Measurements from ENCODE around the gene SLC22A2. TPM values are rescaled to one million over a fixed set of nuclear protein-coding genes. Genes with fewer than 3 reads are reported as not detected.

The SLC22A2 gene
- total and polyA plus RNA-seq, 2 donors (not counting 3 experiments of a cell fraction or from before 2014, with no cell fraction given) = not detected

DNA sequence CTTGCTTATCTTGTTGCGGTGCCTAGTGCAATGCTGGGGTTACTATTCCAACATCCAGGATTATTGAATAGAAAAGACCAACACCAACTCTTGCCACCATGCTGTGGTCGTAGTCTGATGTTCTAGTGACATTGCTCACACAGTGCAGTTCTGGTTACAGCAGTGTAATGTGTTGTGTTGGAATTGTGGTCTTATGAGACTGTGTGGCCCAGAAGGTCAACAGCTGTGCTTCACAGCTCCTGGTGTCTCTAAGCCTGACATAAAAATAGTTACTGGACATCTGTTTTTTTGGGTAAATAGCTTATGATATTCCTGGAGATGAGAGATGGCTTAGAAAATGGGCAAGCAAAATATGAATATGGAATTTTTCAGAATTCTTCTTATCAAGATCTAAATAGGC is 57.6 kb downstream of the SLC22A2 start:
- intact Hi-C loops (cut with micrococcal nuclease) = no loop called here

More for the DNA sequence above, 57.6 kb downstream of the SLC22A2 start:
- DNase-seq (ENCODE audit: low read depth, low spot score) (no peak), FAIRE-seq (no peak)
- Histone ChIP-seq H3K9me3 (replicated peaks; ENCODE audit: control insufficient read depth, insufficient read depth, low read length) (peaks cover 6% of the 10 kb centered on the region), H3K27ac (ENCODE audit: insufficient read depth, low read depth, low read length) (no peak overlapping the region), H4K20me1 (replicated peaks; ENCODE audit: control insufficient read depth, extremely low read depth, insufficient read depth, low read length) (no peaks in the 10 kb centered on the region), H3K4me1 (ENCODE audit: control insufficient read depth, extremely low read depth, insufficient read depth, low read length) (no peaks in the 10 kb centered on the region), H3K36me3 (ENCODE audit: control insufficient read depth in 2 of 2, extremely low read depth in 1 of 2, insufficient read depth in 2 of 2, low read length in 2 of 2) (no peaks in the 10 kb centered on the region), H3K4me3 (replicated peaks in 1 of 3; ENCODE audit: insufficient read depth in 1 of 3, low read depth in 1 of 3, low read length in 3 of 3) (no peak overlapping the region), H3K27me3 (ENCODE audit: control insufficient read depth in 2 of 2, insufficient read depth in 2 of 2, low read length in 2 of 2) (no peaks in the 10 kb centered on the region), H3K79me2 (ENCODE audit: control insufficient read depth, insufficient read depth, low read length) (no peaks in the 10 kb centered on the region), H3K9ac (replicated peaks; ENCODE audit: extremely low read depth, insufficient read depth, low read length) (no peak overlapping the region), H3K9me1 (replicated peaks; ENCODE audit: control insufficient read depth, extremely low read depth, insufficient read depth, low read length) (no peaks in the 10 kb centered on the region), H3K4me2 (ENCODE audit: insufficient read depth, low read length) (no peak overlapping the region), H2AFZ (ENCODE audit: low read depth, low read length) (no peak overlapping the region)
- dilution Hi-C loops (cut with MboI; ENCODE audit: extremely low pct_ligation_motif_present, low sequenced_read_pairs) = no loop called here
- BruUV-seq (replicated peaks) = no TSS peak
- no peak for TF ChIP-seq POLR2A (IDR thresholded peaks at IDR 0.05; ENCODE audit: low read depth, low read length)
- TF ChIP-seq, protein P1, sequence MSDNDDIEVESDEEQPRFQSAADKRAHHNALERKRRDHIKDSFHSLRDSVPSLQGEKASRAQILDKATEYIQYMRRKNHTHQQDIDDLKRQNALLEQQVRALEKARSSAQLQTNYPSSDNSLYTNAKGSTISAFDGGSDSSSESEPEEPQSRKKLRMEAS (IDR thresholded peaks at IDR 0.05; ENCODE audit: insufficient read depth, insufficient read length) = no peak
- TF ChIP-seq POLR2AphosphoS5 (IDR thresholded peaks at IDR 0.05; ENCODE audit: insufficient read depth, low read depth, low read length) = no peak
- TF ChIP-seq, protein P2, sequence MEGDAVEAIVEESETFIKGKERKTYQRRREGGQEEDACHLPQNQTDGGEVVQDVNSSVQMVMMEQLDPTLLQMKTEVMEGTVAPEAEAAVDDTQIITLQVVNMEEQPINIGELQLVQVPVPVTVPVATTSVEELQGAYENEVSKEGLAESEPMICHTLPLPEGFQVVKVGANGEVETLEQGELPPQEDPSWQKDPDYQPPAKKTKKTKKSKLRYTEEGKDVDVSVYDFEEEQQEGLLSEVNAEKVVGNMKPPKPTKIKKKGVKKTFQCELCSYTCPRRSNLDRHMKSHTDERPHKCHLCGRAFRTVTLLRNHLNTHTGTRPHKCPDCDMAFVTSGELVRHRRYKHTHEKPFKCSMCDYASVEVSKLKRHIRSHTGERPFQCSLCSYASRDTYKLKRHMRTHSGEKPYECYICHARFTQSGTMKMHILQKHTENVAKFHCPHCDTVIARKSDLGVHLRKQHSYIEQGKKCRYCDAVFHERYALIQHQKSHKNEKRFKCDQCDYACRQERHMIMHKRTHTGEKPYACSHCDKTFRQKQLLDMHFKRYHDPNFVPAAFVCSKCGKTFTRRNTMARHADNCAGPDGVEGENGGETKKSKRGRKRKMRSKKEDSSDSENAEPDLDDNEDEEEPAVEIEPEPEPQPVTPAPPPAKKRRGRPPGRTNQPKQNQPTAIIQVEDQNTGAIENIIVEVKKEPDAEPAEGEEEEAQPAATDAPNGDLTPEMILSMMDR (IDR thresholded peaks at IDR 0.05; ENCODE audit: extremely low read depth in 1 of 2, insufficient read depth in 1 of 2, low read depth in 1 of 2, low read length in 2 of 2) = no peak
- no peak for TF ChIP-seq JUN (IDR thresholded peaks at IDR 0.05; ENCODE audit: borderline replicate concordance, insufficient read depth, insufficient read length, low read depth)
- TF ChIP-seq FOS (IDR thresholded peaks at IDR 0.05; ENCODE audit: borderline replicate concordance, insufficient read depth, low read length) = no peak
- no peak for TF ChIP-seq EZH2 (IDR thresholded peaks at IDR 0.05; ENCODE audit: borderline replicate concordance, low read depth, low read length, severe bottlenecking)
- no peak for TF ChIP-seq MYC (IDR thresholded peaks at IDR 0.05; ENCODE audit: low read depth, low read length)
- no peak for TF ChIP-seq GATA2 (IDR thresholded peaks at IDR 0.05; ENCODE audit: insufficient read depth, insufficient read length, low read depth, low read length)
- ChIA-PET POLR2A (no interaction called here), CTCF (no interaction called here)

Measured in endothelial cell of umbilical vein (primary cell).